H1 (cell line): ENCODE measurements around the gene NDUFS3.
A peak's percentile ranks its signal among the peaks of the same experiment; 100 is the strongest.

ENCODE experiments used
- BACH1 ChIP-seq: IDR thresholded peaks from 2 replicates; pipeline ENCODE4 v1.6.1; 2012; ENCODE audit warnings: low read length, improper control_type of control experiment
- CBX5 ChIP-seq: fragments of 300-800, 300-1000 bp; sonication (generic); IDR thresholded peaks from 2 replicates; pipeline ENCODE4 v1.7.1; 2016; ENCODE audit warnings: antibody characterized with exemption, low read length, low read depth
- CHD2 ChIP-seq: IDR thresholded peaks from 2 replicates; pipeline ENCODE4 v1.6.1; 2012; ENCODE audit warnings: low read length, improper control_type of control experiment
- CTCF ChIP-seq, 3 experiments: IDR thresholded peaks; 1 replicate in 2 of 3; 2 replicates in 1 of 3; pipeline versions ENCODE4 v1.5.1 to v1.6.1; 2011; ENCODE audit warnings: low read length in 3 of 3, mild to moderate bottlenecking in 3 of 3, inconsistent platforms in 2 of 3, low read depth in 1 of 3, moderate library complexity in 1 of 3; ENCODE audit not compliant: insufficient read depth in 1 of 3; ENCODE audit errors: control extremely low read depth in 1 of 3
- E2F6 ChIP-seq: IDR thresholded peaks from 2 replicates; pipeline ENCODE4 v1.6.1; 2012; ENCODE audit warnings: inconsistent platforms
- JUN ChIP-seq: IDR thresholded peaks from 2 replicates; pipeline ENCODE4 v1.6.1; 2011; ENCODE audit warnings: low read depth, mild to moderate bottlenecking, improper control_type of control experiment, low read length
- KDM4A ChIP-seq: IDR thresholded peaks from one replicate; pipeline ENCODE4 v1.7.1; 2012; ENCODE audit warnings: low read depth, mild to moderate bottlenecking, moderate library complexity, low read length, inconsistent platforms; ENCODE audit not compliant: severe bottlenecking
- MAX ChIP-seq: IDR thresholded peaks from 2 replicates; pipeline ENCODE4 v1.6.1; 2012; ENCODE audit warnings: inconsistent platforms
- POLR2A ChIP-seq, 2 experiments: IDR thresholded peaks; 1 replicate in 1 of 2; 2 replicates in 1 of 2; pipeline ENCODE4 v1.6.1; 2011; ENCODE audit warnings: low read depth in 2 of 2, low read length in 2 of 2, mild to moderate bottlenecking in 2 of 2; ENCODE audit errors: control extremely low read depth in 1 of 2
- RAD21 ChIP-seq, 2 experiments: IDR thresholded peaks in 1 of 2; conservative IDR thresholded peaks in 1 of 2; 2 replicates each; pipeline ENCODE4 v1.6.1; 2011; ENCODE audit warnings: low read depth in 2 of 2, low read length in 2 of 2, improper control_type of control experiment in 1 of 2, inconsistent platforms in 1 of 2, mild to moderate bottlenecking in 1 of 2, moderate library complexity in 1 of 2
- TAF1 ChIP-seq: IDR thresholded peaks from 2 replicates; pipeline ENCODE4 v1.6.1; 2011; ENCODE audit warnings: mild to moderate bottlenecking, low read depth, low read length
- TCF12 ChIP-seq: IDR thresholded peaks from 2 replicates; pipeline ENCODE4 v1.6.1; 2011; ENCODE audit warnings: low read depth, mild to moderate bottlenecking, low read length
- YY1 ChIP-seq: IDR thresholded peaks from 2 replicates; pipeline ENCODE4 v1.6.1; 2011; ENCODE audit warnings: low read depth, mild to moderate bottlenecking, low read length

GRCh38 chr11:47578524-47579494, at the start of gene NDUFS3, which contains the start of gene KBTBD4:
- peak; percentile 68; the same call in 1 of the 2 replicates for TF ChIP-seq TCF12
- TF ChIP-seq CTCF (IDR thresholded peaks at IDR 0.05; ENCODE audit: control extremely low read depth in 1 of 3, insufficient read depth in 1 of 3, low read depth in 1 of 3, low read length in 3 of 3): no peak
- peak; percentile 38 to 91 for TF ChIP-seq POLR2A (IDR thresholded peaks at IDR 0.05; ENCODE audit: control extremely low read depth in 1 of 2, low read depth in 2 of 2, low read length in 2 of 2)
- TF ChIP-seq TAF1: peak; percentile 99
- peak; percentile 52 for TF ChIP-seq E2F6
- peak; percentile 97 for TF ChIP-seq YY1
- peak; percentile 60; the same call in 1 of the 2 replicates for TF ChIP-seq CHD2
- TF ChIP-seq JUN: 0 out of 2 replicates have a peak, but pooled peaks have one; percentile 29
- peak; percentile 73 for TF ChIP-seq MAX
- peak; percentile 67 for TF ChIP-seq KDM4A
- TF ChIP-seq RAD21 (IDR thresholded peaks at IDR 0.05 in 1 of 2, conservative IDR thresholded peaks at IDR 0.05 in 1 of 2; ENCODE audit: low read depth in 2 of 2, low read length in 2 of 2): peak in 1 of 2 experiments; percentile 8; a peak in 1 of 4 replicates
- TF ChIP-seq BACH1: no peak
- no peak for TF ChIP-seq CBX5
